ENCODE measurements around the gene ROR2. TPM values are rescaled to one million over a fixed set of nuclear protein-coding genes. Genes with fewer than 3 reads are reported as not detected.
"Not testable (repeated sequence)": the region's sequence is repeated elsewhere in the genome, so short reads cannot be mapped to it uniquely, and the experiment has no call there.

ROR2 gene
- total RNA-seq, 3 donors from 2014 or later: 0.10 to 0.16 (median 0.11) TPM

- Mint-ChIP-seq H3K4me3 (no peak overlapping the region), H3K4me1 (ENCODE audit: low read depth) (peaks cover 14% of the 10 kb centered on the region), H3K27me3 (ENCODE audit: low read depth) (no peaks in the 10 kb centered on the region), H3K36me3 (ENCODE audit: insufficient read depth) (no peaks in the 10 kb centered on the region), H3K9me3 (no peaks in the 10 kb centered on the region)
- DNase-seq (no peak), ATAC-seq (no peak)
These were observed 147.6 kb downstream of the ROR2 start for GRCh38 chr9:91802391-91802790.

DNA sequence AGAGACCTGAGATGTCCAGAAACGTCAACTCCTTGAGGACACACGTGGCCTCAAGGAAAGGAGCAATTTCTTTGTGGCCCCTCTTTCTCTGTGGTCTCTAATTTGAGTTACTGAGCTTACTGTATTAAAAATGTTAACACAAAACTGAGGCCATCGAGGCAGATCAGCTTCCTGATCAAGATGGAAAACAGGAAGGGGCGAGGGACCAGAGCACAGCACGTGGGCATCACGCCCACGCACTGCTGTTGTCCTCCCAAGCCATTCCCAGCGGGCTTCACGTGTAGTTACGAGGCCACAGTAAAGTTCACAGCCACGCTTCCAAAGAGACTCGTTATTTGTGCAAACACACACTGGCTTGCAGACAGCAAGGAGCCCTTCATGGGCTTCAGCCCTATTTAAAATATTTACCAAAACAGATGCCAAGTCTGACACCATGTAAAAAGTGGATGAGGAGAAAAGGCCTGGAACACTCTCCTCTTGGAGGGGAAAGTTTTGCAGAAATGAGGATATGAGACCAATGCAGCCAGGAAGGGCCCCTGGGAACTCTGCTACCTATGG lies 149.5 kb downstream of the ROR2 start:
- ATAC-seq (no peak), DNase-seq (no peak)
- Mint-ChIP-seq H3K27me3 (ENCODE audit: low read depth) (no peaks in the 10 kb centered on the region), H3K4me1 (ENCODE audit: low read depth) (peaks cover 17% of the 10 kb centered on the region), H3K36me3 (ENCODE audit: insufficient read depth) (no peaks in the 10 kb centered on the region), H3K4me3 (no peak overlapping the region), H3K9me3 (no peaks in the 10 kb centered on the region)

DNA sequence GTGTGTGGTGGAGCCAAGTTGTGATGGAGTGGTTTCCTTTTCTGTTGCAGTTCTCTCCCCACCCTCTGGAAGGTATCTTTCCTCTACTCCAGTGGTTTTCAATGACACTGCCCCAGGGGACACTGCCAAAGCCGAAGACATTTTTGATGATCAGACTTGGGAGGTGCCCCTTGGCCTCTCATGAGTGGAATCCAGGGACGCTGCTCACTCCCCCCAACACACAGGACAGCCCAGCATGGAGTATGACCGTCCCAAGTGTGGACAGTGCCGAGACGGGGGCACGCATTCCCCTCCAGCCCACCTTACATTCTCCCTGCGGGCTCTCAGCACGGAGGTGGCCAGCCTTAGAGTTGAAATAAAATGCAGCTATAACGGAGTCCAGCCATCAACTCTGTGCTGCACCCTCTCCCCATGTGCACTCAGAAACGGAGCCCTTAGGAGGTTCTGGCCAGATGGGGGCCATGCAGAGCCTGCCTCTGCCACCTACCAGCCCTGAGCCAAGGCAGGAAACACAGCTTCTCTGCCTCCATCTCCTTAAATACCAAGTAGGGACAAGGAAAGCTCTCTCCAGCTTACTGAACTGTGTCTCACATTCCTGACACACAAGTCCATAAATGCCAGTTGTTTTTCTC lies 150.8 kb downstream of the ROR2 start:
- no peaks in the 10 kb centered on the region for H3K9me3 Mint-ChIP-seq
- ATAC-seq (no peak), DNase-seq (no peak)
- peaks cover 17% of the 10 kb centered on the region for H3K4me1 Mint-ChIP-seq (ENCODE audit: low read depth)
- H3K27me3 Mint-ChIP-seq (ENCODE audit: low read depth): no peaks in the 10 kb centered on the region
- H3K4me3 Mint-ChIP-seq: peak overlapping the region; percentile 64
- H3K36me3 Mint-ChIP-seq (ENCODE audit: insufficient read depth): no peaks in the 10 kb centered on the region

DNA sequence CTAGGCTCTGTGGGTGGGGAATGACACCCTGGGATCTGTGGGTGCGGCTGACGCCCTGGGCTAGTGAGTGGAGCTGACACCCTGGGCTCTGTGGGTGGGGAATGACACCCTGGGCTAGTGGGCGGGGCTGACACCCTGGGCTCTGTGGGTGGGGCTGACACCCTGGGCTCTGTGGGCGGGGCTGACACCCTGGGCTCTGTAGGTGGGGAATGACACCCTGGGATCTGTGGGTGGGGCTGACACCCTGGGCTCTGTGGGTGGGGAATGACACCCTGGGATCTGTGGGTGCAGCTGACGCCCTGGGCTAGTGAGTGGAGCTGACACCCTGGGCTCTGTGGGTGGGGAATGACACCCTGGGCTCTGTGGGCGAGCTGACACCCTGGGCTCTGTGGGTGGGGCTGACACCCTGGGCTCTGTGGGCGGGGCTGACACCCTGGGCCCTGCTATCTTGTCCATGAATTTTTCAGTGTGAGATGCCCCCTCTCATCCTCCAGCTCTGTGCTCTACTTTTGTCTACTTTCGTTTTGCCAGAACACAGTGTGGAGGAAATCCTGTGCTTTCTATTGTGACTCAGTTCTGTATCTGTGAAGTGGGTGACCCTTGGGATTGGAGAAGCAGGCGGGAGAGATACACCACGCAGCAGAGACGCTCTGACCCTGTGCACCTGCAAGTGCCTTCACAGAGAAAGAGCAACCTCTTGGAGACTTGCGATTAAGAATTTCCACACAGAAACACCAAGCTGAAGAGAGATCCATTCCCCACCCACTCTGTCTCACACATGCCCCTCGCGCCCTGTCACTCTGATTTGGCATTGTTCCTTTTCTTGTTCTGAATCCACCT lies 151.5 kb downstream of the ROR2 start:
- DNase-seq: peak; percentile 55
- not testable (repeated sequence) for H3K27me3 Mint-ChIP-seq (ENCODE audit: low read depth); H3K9me3 Mint-ChIP-seq; H3K36me3 Mint-ChIP-seq (ENCODE audit: insufficient read depth)
- H3K4me1 Mint-ChIP-seq (ENCODE audit: low read depth): peaks cover 17% of the 10 kb centered on the region
- H3K4me3 Mint-ChIP-seq: peak overlapping the region; percentile 64
- peak; percentile 75 to 79 for ATAC-seq

DNA sequence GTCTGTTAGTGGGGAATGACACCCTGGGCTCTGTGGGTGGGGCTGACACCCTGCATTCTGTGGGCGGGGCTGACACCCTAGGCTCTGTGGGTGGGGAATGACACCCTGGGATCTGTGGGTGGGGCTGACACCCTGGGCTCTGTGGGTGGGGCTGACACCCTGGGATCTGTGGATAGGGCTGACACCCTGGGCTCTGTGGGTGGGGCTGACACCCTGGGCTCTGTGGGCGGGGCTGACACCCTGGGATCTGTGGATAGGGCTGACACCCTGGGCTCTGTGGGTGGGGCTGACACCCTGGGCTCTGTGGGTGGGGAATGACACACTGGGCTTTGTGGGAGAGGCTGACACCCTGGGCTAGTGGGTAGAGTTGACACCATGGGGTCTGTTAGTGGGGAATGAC lies 152.5 kb downstream of the ROR2 start:
- not testable (repeated sequence) for H3K4me3 Mint-ChIP-seq; H3K27me3 Mint-ChIP-seq (ENCODE audit: low read depth); H3K9me3 Mint-ChIP-seq; H3K36me3 Mint-ChIP-seq (ENCODE audit: insufficient read depth); ATAC-seq; DNase-seq
- peaks cover 17% of the 10 kb centered on the region for H3K4me1 Mint-ChIP-seq (ENCODE audit: low read depth)

DNA sequence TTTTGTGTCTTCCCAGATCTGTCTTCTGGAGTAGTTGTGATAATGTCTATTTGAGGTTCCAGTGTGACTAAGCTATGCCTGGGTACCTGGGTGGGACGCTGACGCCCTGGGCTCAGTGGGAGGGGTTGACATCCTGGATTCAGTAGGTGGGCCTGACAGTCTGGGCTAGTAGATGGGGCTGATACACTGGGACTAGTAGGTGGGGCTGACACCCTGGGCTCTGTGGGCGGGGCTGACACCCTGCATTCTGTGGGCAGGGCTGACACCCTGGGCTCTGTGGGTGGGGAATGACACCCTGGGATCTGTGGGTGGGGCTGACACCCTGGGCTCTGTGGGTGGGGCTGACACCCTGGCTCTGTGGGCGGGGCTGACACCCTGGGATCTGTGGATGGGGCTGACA lies 153.5 kb downstream of the ROR2 start:
- not testable (repeated sequence) for ATAC-seq

GRCh38 chr9:91795598-91796241 lies 154.3 kb downstream of the ROR2 start:
- H3K36me3 Mint-ChIP-seq (ENCODE audit: insufficient read depth): no peaks in the 10 kb centered on the region
- no peak overlapping the region for H3K4me3 Mint-ChIP-seq
- peaks cover 17% of the 10 kb centered on the region for H3K4me1 Mint-ChIP-seq (ENCODE audit: low read depth)
- ATAC-seq: no peak
- DNase-seq: no peak
- no peaks in the 10 kb centered on the region for H3K27me3 Mint-ChIP-seq (ENCODE audit: low read depth)
- H3K9me3 Mint-ChIP-seq: no peaks in the 10 kb centered on the region

More for the DNA sequence above, 153.5 kb downstream of the ROR2 start:
- H3K4me3 Mint-ChIP-seq; H3K36me3 Mint-ChIP-seq (ENCODE audit: insufficient read depth); H3K27me3 Mint-ChIP-seq (ENCODE audit: low read depth); H3K9me3 Mint-ChIP-seq: not testable (repeated sequence)
- peak; percentile 42 for DNase-seq
- H3K4me1 Mint-ChIP-seq (ENCODE audit: low read depth): peaks cover 17% of the 10 kb centered on the region

- ATAC-seq; H3K4me1 Mint-ChIP-seq (ENCODE audit: low read depth); H3K9me3 Mint-ChIP-seq; DNase-seq; H3K4me3 Mint-ChIP-seq; H3K36me3 Mint-ChIP-seq (ENCODE audit: insufficient read depth); H3K27me3 Mint-ChIP-seq (ENCODE audit: low read depth): not testable (repeated sequence)
These were observed 156.7 kb downstream of the ROR2 start for GRCh38 chr9:91793371-91793770.

- Mint-ChIP-seq H3K36me3 (ENCODE audit: insufficient read depth) (no peaks in the 10 kb centered on the region), H3K4me1 (ENCODE audit: low read depth) (peaks cover 3% of the 10 kb centered on the region), H3K4me3 (no peak overlapping the region), H3K9me3 (peaks cover 10% of the 10 kb centered on the region), H3K27me3 (ENCODE audit: low read depth) (peaks cover 10% of the 10 kb centered on the region)
- DNase-seq (no peak), ATAC-seq (no peak)
These were observed 159.1 kb downstream of the ROR2 start for GRCh38 chr9:91790917-91791316.

DNA sequence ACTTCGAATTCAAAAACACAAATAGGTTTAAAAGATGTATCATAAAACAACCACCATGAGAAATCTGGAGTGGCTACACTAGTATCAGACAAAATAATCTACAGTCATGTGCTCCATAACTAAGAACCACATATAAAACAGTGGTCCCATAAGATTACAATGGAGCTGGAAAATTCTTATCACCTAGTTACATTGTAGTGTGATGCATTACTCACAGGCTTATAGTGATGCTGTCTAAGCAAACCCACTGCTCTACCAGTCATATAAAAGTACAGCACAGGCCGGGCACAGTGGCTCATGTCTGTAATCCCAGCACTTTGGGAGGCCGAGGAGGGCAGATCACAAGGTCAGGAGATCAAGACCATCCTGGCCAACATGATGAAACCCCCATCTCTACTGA lies 160.1 kb downstream of the ROR2 start:
- DNase-seq: no peak
- Mint-ChIP-seq H3K4me1 (ENCODE audit: low read depth) (no peaks in the 10 kb centered on the region), H3K36me3 (ENCODE audit: insufficient read depth) (no peaks in the 10 kb centered on the region), H3K27me3 (ENCODE audit: low read depth) (peaks cover 18% of the 10 kb centered on the region), H3K9me3 (peaks cover 10% of the 10 kb centered on the region), H3K4me3 (no peak overlapping the region)
- peak in 1 of 2 donors; percentile 53 for ATAC-seq

DNA sequence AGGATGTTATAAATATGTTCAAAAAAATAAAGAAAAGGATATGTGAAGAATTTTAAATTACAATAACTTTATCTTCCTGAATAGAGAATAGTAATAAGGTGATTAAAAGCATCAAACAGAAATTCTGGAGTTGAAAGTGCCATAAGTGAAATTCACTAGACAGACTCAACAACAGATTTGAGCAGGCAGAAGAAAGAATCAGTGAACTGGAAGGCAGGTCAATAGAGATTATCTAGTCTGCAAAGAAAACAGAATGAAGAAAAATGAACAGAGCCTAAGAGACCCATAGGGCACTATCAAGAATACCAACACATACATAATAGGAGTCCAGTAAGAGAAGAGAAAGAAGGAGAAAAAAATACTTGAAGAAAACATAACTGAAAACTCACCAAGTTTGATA lies 162.1 kb downstream of the ROR2 start:
- no peak overlapping the region for H3K4me3 Mint-ChIP-seq
- DNase-seq: no peak
- peaks cover 25% of the 10 kb centered on the region for H3K27me3 Mint-ChIP-seq (ENCODE audit: low read depth)
- peaks cover 1% of the 10 kb centered on the region for H3K4me1 Mint-ChIP-seq (ENCODE audit: low read depth)
- no peak for ATAC-seq
- H3K9me3 Mint-ChIP-seq: peaks cover 10% of the 10 kb centered on the region
- no peaks in the 10 kb centered on the region for H3K36me3 Mint-ChIP-seq (ENCODE audit: insufficient read depth)

DNA sequence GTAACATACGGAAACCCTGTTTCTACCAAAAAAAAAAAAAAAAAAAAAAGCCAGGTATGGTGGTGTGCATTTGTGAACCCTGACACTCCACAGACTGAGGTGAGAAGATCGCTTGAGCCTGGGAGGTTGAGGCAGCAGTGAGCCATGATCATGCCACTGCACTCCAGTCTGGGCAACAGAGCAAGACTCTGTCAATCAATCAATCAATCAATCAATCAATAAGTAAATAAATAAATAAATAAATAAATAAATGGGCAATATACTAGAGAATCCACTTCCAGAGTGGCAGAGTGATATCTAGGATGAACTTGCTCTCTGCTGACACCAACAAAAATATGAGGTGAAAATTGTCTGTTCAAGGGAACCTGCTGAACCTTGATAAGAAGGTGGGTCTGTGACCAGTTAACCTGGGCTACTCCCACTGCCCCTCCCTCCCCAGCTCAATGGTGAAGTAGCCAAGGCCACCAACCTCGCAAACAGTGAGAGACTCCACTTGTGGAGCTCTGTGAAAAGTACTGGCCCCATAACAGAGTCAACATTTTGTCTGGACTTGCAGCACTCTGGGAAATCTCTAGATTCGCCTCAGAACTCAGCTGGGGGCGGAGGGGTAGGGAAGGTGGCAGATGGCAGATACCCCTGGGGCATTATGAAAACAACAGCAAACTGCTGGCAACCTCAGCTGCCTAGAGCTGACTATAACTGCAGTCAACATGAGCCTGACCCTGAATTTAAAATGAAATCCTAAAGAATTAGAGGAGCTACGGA lies 163.7 kb downstream of the ROR2 start:
- Mint-ChIP-seq H3K36me3 (ENCODE audit: insufficient read depth) (no peaks in the 10 kb centered on the region), H3K27me3 (ENCODE audit: low read depth) (peaks cover 25% of the 10 kb centered on the region), H3K4me1 (ENCODE audit: low read depth) (peaks cover 6% of the 10 kb centered on the region), H3K9me3 (peaks cover 10% of the 10 kb centered on the region), H3K4me3 (no peak overlapping the region)
- no peak for ATAC-seq
- DNase-seq: no peak

DNA sequence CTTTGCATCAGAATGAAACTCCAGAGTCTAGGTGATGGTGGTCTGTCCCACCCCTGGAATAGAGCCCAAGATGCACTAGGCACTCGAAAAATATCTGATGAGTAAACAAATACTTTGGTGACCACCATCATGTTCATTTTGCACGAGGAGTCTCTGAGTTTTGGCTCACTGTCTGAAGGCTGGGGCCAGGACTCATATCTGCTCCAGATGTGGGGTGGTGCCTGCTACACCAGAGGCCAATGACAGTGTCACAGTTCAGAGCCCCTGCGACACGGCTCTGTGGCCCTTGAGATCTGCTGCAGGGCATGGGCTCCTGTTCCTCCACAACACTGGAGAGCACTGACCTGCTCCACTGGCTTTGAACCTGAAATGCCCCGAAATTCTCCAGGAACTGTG lies 164.6 kb downstream of the ROR2 start:
- H3K9me3 Mint-ChIP-seq: peaks cover 10% of the 10 kb centered on the region
- no peak for DNase-seq

More for the DNA sequence above, 164.6 kb downstream of the ROR2 start:
- ATAC-seq: no peak
- Mint-ChIP-seq H3K36me3 (ENCODE audit: insufficient read depth) (no peaks in the 10 kb centered on the region), H3K4me1 (ENCODE audit: low read depth) (peaks cover 6% of the 10 kb centered on the region), H3K4me3 (no peak overlapping the region), H3K27me3 (ENCODE audit: low read depth) (peaks cover 25% of the 10 kb centered on the region)

Measured in activated T-cell treated with anti-CD3 and anti-CD28 coated beads, Interleukin-2, amount 50 U/mL, for 4 hours (primary cell).